NCI-H1105 (cell line): Measurements from ENCODE around the gene SLC6A9.

Experiments
- DNase-seq: peaks from one replicate; lab custom pipeline; 2025; lab: John Stamatoyannopoulos, UW

The SLC6A9 gene

DNA sequence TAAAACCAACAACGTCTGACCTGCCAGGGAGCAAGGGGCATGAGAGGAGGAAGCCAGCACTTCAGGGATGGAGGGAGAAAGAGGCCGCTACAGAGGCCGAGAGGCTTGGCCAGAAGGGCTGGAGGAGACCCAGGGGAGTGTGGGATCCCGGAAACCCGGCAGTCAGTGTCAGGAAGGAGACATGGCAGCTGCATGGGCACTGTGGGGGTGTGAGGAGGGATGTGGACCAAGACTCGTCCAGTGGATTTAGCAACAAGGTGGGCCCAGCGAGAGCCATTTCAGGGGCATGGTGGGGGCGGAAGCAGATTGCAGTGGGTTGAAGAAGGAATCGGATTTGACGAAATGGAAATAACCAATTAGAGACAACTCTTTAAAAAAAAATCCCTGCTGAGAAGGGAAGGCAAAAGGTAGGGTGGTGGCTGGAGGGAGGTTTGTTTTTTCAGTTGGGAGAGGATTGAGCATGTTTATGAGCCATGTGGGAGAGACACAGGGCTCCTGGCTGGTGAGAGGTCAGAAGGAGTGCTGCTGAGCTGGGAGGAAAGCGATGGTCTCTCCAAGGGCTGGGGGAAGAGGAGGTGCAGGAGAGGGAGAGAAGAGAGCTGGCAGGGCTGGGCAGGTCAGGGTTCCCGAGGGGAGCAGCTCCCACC lies 47.9 kb downstream of the SLC6A9 start:
- DNase-seq = no peak

DNA sequence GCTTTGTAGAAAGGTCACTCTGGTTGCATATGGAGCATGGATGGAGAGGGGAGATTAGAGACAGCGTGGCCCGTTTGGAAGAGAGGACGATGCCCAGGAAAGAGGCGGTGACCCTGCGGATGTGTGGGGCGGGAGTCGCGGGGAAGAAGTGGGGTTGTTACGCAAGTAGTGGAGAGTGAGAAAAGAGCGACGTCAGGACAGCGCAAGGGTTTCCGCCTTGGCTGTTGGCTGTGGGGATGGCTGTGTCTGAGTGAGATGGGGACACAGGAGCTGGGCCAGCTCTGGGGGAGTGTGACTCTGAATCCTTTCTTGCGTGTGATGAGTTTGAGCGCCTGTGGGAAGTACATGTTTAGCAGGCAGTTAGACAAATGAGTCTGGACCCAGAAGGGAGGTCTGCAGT lies 48.5 kb downstream of the SLC6A9 start:
- no peak for DNase-seq

DNA sequence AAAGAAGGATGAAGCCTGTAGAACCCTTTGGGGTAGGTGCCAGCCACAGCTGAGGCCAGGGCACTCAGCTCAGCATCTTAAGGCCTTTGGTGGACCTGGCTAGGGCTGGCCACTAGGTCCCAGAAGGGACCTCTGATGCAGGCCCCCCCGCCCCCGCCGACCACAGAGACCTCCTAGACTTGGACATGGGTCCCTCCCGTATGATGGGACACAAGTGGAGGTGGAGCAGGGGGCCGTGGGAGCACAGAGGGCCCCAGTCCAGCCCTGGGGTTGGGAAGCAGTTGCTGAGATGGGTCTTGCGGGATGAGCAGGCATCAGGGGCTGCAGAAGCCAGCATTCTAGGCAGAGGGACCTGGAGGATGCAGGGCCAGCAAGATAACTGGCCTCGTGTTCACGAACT lies 49.0 kb downstream of the SLC6A9 start:
- no peak for DNase-seq

DNA sequence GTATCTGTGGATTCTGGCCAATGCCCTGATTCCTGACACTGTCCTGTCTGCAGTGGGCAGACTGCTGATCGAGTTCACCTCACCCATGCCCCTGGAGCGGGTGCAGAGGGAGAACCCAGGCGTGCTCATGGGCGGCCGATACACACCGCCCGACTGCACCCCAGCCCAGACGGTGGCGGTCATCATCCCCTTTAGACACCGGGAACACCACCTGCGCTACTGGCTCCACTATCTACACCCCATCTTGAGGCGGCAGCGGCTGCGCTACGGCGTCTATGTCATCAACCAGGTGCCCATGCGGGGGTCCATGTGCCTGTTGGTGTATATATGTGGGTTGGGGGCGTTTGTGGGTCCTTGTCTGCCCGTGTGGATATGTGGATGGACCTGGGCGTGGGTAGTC lies 49.6 kb downstream of the SLC6A9 start:
- no peak for DNase-seq

DNA sequence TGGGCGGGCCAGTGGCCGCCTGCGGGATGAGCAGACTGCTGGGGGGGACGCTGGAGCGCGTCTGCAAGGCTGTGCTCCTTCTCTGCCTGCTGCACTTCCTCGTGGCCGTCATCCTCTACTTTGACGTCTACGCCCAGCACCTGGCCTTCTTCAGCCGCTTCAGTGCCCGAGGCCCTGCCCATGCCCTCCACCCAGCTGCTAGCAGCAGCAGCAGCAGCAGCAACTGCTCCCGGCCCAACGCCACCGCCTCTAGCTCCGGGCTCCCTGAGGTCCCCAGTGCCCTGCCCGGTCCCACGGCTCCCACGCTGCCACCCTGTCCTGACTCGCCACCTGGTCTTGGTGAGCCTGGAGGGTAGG lies 50.1 kb downstream of the SLC6A9 start:
- DNase-seq = no peak

DNA sequence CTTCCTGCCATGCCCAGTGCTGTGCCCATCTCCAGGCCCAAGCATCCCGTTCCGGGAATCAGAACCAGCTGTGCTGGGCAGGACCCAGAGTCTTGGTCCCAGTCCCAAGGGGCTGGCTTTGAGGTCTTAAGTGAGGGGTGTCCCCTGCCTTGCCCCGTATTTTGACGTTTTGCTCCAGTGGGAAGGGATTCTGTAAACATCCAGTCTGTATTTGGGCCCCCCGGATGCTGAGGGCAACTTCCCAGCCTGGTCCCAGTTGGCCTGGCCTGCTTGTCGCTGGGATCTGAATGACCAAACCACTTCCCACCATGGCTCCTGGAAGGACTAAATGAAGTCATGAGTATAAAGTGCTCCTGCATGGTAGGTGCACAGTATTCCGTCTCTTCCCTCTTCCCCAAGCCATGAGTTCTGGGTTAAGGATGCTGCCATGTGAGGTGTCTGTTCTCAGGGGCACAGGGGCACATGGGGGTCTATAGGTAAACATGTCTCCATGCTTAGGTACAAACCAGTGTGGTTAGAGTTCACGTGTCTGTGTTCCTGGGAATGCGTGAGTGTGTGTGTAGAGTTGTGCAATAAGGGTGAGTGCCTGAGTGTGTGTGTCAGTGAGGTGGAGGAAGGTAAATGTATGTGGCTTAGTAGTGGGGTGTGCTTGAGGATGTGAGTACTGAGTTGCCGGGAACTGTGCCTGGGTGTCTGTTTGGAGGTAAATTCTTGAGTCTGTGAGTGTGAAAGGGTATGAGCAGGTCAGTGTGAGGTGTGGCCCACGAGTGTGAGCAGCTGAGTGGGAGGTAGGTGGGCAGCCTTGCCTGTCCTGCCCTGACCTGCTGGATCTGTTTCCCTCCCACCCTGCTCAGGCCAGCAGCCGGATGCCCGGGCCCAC lies 50.8 kb downstream of the SLC6A9 start:
- no peak for DNase-seq

DNA sequence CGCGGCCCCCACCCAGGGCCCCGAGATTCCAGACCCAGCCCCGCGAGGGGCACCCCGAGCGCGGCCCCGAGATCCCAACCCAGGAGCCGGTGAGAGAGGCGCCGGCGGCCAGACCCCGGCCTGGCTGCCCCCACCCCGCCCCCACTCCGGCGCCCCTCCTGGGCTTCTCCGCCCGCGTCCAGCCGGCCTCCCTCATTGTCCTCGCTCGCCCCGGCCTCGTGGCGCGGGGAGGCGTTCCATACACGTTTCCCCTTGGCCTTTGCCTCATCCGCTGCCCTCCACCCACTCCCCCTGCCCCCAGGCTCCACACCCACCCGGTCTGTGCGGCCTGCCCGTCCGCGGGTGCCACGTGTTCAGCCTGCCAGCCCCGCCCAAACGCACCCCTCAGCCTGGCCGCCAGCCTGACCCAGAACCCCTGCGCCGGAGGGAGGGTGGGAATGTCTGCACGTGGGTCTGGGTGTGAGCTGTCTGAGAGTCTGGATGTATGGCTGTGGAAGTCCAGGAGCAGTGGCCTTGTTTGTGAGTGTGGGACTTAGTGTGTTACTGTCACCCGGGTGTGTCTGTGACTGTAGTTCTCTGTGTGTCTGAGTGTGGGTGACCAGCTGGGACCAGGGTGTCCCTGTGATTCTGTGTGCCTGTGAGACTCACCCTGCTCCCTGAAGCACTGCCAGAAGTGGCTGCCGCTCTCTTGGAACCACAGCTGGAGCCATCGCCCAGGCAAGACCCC lies 51.6 kb downstream of the SLC6A9 start:
- peak; percentile 51 for DNase-seq

DNA sequence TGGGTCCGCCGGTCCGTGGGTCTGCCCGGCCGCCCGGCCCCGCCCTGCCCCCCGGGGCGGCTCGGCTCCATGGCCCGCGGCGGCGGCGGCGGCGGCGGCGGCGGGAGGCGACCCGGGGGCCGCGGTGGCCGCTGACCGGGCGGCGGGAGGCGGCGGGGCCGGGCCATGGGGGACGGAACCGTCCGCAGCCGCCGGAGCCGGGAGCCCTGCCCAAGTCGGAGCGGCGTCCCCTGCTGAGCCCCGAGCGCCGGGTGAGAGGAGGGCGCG lies 52.1 kb downstream of the SLC6A9 start:
- DNase-seq = no peak

DNA sequence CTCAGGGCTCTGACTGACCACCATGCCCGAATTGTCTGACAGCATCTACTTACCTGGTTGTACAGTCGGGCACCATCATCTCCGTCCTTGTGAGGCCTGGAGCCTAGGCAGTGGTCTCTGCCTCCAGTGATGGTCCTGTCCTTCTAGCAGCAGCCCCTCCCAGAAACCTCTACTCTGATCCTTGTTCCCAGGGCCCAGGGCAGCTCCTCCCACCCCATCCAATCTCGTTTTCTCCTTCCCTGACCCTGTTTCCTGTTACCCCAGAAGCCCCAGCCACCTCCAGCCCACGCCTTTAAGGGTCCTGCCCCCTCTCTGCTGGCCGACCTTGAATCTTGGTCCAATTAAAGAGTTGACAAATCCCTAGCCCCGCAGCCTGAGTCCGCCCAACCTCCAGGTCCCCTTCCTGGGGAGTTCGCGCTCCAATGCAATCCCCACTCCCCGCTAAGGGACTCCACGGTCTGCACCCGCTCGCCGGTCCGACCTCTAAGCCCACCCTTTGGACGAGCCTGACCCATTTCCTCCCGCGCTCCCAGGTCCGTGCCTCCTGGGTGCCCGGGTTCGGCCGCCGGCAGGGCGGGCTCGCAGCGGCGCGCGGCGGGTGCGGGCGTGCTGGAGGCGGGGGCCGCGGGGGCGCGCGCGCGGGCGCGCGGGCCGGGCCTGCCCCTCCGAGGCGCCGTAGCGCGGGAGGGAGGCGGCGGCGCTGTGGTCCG lies 52.6 kb downstream of the SLC6A9 start, which contains the start of gene B4GALT2:
Gene B4GALT2, plus strand, starts transcription at position 660 of the 710 bp plus-strand sequence. CDS start 1,951 bp downstream, outside the sequence.
- DNase-seq = peak; percentile 27

DNA sequence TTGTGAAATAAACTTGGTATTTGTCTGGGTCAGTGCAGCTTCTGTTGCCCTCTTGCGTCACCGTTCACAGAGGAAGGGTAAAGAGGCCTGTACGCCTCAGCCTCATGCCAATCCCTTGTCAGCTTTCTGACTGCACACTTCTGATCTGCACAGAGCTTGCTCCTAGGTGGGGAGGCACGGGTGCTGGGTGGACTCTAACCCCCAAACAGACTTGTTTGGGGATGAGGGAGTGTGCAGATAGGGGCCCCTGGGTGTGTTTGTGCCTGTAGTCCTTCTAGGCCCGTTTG lies 53.1 kb downstream of the SLC6A9 start:
- DNase-seq = no peak

DNA sequence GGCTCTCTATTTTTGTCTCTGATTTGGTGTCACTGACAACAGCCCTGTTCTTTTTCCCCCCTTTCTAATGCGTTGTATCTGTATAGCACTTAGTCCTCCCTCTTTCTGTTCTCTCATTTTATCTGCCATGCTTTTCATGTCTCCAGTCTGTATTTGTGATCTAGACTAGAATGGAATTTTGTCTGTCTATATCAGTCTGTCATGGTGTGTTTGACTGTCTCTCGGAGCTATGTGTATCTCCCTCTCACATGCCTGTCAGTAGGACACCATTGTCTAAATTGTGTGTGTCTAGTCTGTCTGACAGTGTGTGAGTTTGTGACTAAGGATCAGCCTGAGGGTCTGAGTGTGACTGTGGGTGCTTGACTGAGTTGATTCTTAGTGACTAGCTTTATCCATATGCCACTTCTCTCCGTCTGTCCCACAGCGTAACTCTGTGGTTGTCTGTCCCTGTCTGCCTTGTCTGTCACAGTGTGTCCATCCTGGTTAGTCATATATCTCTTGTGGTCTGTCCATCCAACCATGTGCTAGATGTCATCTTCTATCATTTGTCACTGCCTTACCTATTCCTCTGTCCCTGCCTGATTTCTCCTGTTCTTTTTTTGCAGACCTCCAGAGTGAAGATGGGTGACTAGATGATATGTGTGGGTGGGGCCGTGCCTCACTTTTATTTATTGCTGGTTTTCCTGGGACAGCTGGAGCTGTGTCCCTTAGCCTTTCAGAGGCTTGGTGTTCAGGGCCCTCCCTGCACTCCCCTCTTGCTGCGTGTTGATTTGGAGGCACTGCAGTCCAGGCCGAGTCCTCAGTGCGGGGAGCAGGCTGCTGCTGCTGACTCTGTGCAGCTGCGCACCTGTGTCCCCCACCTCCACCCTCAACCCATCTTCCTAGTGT lies 53.6 kb downstream of the SLC6A9 start:
- DNase-seq = no peak

DNA sequence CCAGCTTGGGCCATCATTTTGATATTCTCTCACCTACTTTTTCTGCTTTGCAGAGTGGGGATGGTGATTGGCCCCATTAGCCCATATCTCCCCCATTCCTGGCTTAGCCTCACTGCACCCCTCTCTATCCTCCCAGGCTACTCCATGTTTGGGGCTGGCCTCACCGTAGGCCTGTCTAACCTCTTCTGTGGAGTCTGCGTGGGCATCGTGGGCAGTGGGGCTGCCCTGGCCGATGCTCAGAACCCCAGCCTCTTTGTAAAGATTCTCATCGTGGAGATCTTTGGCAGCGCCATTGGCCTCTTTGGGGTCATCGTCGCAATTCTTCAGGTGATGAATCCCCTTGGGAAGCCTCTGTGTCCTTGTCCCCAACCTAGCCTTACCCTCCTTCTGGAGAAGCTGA lies 54.4 kb downstream of the SLC6A9 start:
- no peak for DNase-seq

DNA sequence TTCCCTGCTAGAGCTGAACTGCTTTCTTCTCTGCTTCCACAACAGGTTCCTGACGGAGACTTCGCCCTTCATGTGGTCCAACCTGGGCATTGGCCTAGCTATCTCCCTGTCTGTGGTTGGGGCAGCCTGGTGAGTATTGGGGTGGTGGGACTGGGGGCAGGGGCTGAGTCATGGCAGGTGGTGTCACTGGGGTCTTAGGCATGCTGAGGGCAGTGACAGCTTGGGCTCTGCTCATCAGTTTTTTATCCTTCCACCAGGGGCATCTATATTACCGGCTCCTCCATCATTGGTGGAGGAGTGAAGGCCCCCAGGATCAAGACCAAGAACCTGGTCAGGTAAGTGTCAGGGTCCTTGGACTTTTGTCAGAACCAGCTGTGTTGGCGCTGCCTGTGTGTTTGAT lies 55.2 kb downstream of the SLC6A9 start:
- no peak for DNase-seq

DNA sequence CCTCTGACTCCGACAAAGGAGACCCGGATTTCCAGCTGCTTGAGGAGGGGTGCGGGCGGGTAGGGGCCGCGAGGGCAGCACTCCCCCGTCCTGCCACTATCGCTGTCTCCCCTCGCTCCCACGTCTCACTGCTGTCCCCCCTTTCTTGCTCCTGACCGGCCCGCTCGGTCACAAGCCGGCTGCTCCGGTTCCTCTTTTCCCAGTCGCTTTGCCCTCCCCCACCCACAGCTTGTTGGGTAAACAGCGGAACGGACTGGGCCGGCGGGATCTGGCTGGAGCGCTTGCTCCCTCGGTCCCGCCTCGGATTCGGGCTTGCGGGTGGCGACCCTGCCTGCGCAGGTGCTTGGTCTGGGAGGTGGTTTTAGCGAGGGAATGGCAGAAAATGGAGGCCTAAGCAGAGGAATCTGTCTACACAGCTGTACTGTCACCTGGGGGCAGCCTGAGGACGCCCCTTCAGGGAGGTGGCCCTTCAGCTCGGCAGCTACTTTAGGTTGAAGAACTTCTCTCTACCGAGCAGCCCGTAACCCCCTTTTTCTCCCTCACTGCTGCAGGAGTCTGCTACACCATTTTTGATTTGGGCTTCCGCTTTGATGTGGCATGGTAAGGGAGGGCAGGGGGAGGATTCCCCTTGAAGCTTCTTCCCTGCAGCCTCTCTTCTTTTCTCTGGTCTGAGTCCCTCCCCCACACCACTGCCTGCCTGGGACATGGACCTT lies 55.9 kb downstream of the SLC6A9 start:
- DNase-seq = no peak

DNA sequence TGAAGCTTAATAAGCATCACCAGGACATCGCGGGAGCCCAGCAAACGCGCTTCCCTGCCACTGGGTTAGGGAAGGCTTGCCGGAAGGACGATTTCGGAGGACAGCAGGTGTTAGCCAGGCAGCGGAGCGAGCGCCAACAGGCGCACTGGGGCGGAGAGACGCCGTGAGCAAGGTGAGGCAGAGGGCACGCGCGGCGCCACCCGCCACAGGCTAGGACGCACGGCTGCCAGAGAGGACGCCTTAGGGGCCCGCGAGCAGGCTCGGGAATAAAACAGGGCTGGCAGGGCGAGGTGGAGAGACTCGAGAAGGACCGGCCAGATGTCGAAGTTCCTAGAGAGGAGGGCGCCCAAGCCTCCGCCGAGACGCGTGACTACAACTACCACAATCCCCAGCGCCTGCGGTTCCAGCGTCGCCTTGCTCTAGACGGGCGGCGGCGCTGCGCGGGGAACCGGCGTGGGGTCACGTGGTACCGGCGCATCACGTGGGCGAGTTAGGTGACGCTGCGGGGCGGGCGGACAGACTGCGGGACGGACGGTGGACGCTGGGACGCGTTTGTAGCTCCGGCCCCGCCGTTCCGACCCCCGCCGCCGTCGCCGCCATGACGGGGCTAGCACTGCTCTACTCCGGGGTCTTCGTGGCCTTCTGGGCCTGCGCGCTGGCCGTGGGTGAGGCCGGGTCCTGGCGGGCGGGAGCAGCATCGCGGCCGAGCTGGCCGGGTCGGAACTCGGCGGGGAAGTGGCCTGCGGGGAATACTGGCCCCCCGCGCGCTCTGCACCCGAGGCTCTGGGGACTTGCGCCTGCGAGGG lies 56.6 kb downstream of the SLC6A9 start, which contains the start of gene ATP6V0B:
Gene ATP6V0B, plus strand, starts transcription at position 518 of the 806 bp plus-strand sequence. Its CDS starts 81 bp downstream, at position 599.
- peak; percentile 93 for DNase-seq

DNA sequence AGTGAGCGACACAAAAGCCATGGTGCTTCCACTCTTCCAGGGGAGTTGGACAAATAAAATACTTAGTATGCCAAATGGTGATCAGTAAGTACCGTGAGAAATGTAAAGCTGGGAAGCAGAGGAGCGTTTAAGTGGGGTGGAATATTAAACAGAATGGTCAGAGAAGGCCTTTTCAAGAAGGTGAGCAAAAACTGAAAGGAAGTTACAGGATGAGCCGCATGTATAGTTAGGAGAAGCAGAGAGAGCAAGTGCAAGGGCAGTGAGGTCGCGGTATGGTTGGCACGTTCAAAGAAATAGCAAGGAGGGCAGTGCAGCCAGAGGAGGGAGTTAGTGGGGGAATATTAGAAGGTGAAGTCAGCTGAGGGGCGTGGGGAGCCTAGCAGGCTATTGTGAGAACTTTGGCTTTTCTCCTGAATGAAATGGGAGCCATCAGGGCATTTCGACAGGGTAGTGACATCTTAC lies 57.2 kb downstream of the SLC6A9 start:
- no peak for DNase-seq

DNA sequence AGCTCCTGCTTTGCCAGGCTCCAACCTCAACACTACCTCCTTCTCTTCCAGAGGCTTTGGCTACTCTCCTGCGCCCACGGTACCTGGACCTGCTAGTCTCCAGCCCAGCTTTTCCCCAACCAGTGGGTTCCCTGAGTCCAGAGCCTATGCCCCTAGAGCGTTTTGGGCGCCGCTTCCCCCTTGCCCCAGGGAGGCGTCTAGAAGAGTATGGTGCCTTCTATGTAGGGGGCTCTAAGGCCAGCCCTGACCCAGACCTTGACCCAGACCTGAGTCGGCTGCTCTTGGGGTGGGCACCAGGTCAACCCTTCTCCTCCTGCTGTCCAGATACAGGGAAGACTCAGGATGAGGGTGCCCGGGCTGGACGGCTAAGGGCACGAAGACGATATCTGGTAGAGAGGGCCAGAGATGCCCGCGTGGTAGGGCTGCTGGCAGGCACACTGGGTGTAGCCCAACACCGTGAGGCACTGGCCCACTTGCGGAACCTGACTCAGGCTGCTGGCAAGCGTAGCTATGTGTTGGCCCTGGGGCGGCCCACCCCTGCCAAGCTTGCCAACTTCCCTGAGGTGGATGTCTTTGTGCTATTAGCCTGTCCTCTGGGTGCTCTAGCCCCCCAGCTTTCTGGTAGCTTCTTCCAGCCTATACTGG lies 59.8 kb downstream of the SLC6A9 start:
- DNase-seq = no peak

DNA sequence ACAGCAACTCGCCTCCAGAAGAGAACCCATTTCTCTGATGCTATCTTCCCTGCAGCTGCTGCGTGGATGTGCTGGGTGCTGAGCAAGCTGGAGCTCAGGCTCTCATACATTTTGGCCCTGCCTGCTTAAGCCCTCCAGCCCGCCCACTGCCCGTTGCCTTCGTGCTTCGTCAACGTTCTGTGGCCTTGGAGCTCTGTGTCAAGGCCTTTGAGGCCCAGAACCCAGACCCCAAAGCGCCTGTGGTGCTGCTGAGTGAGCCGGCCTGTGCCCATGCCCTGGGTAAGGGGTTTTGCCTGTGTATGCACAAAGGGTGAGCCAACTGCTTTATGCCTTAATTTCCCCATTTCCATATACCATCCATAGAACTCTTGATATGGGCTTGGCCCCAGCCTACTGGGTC lies 60.4 kb downstream of the SLC6A9 start:
- DNase-seq = no peak

DNA sequence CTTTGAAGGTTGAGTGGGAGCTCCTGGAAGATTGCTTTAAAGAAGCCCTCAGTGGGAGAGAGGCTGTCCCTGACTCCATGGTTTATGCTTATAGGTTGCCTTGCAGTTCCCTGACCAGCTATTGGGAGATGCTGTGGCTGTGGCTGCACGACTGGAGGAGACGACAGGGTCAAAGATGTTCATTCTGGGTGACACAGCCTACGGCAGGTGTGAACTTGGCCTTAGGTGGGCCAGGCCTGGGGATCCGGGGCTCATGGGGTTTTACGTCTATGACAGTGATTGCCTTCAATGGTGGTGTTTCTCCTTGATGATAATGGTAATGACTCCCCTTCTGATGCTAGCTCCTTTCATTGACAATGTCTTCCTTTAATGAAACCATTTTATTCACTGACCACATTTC lies 60.8 kb downstream of the SLC6A9 start:
- DNase-seq = no peak
